Endometrial microvascular endothelial cells (primary cell): ENCODE results near the gene HEATR1. TPM values are rescaled to one million over a fixed set of nuclear protein-coding genes. Genes with fewer than 3 reads are reported as not detected.

Experiments
- total RNA-seq: library from RNA; depleted of rRNA; stranded (reverse); fragments of >200 nt; gene quantifications from one replicate; pipeline ENCODE4 v1.2.3, GENCODE V29; 2015; ENCODE audit errors: inconsistent ontology term

The HEATR1 gene
- total RNA-seq, 1 donor from 2014 or later: 38.8 TPM

Other genes with a start within 250 kb of the HEATR1 start
- not detected for gene EDARADD, start 210.2 kb downstream of the HEATR1 start, total RNA-seq
- 70.7 TPM for gene LGALS8, start 80.5 kb downstream of the HEATR1 start, total RNA-seq
- gene ACTN2, start 82.0 kb upstream of the HEATR1 start, total RNA-seq: not detected
- 22.4 TPM for gene MTR, start 190.8 kb upstream of the HEATR1 start, total RNA-seq